ENCODE results near the gene OTUB2. TPM values are rescaled to one million over a fixed set of nuclear protein-coding genes. Genes with fewer than 3 reads are reported as not detected.

The OTUB2 gene
- total RNA-seq, 4 donors from 2014 or later, result 0.45 to 1.2 (median 0.54) TPM; not detected in 1

- no peaks in the 10 kb centered on the region for H3K27me3 ChIP-seq
- no peak overlapping the region for H3K27ac ChIP-seq
- no peak for TF ChIP-seq CTCF (IDR thresholded peaks at IDR 0.05)
- no peak for TF ChIP-seq POLR2A (IDR thresholded peaks at IDR 0.05)
- no peak overlapping the region for H3K4me3 ChIP-seq (replicated peaks in 1 of 3)
- 63 to 64% methylated on average over 7 to 8 of the region's 8 CpGs for WGBS, 2 donors
- H3K9me3 ChIP-seq, result no peaks in the 10 kb centered on the region
- no peak for DNase-seq
- H3K36me3 ChIP-seq, result no peaks in the 10 kb centered on the region
- intact Hi-C loops (cut with DNase I), result no loop called here
- H3K4me1 ChIP-seq, result no peaks in the 10 kb centered on the region
Measured at GRCh38 chr14:93996130-93996695, 29.9 kb upstream of the OTUB2 start.

GRCh38 chr14:93997082-93997481 is 29.1 kb upstream of the OTUB2 start, which contains the start of gene CCDC197:
Gene CCDC197, plus strand, starts transcription at chr14:93997301. Its CDS starts 831 bp downstream, at chr14:93998132.
- Histone ChIP-seq H3K27ac (no peak within 1 kb of the TSS), H3K9me3 (no peaks in the 10 kb centered on the region), H3K27me3 (no peaks in the 10 kb centered on the region), H3K4me3 (replicated peaks in 1 of 3) (no peak within 1 kb of the TSS), H3K36me3 (no peaks in the 10 kb centered on the region), H3K4me1 (peaks cover 0 to 4% of the 10 kb centered on the region in 2 donors)
- DNase-seq, result no peak
- intact Hi-C loops (cut with DNase I), result no loop called here
- no peak for TF ChIP-seq CTCF (IDR thresholded peaks at IDR 0.05)
- TF ChIP-seq POLR2A (IDR thresholded peaks at IDR 0.05), result no peak
- whole genome bisulfite sequencing, 2 donors, result 91 to 100% methylated on average over 1 of the region's 1 CpG

GRCh38 chr14:93997916-93998870 is 27.9 kb upstream of the OTUB2 start:
- no peak for DNase-seq
- Histone ChIP-seq H3K36me3 (no peaks in the 10 kb centered on the region), H3K27me3 (no peaks in the 10 kb centered on the region), H3K27ac (no peak overlapping the region), H3K4me1 (peaks cover 0 to 4% of the 10 kb centered on the region in 2 donors), H3K4me3 (replicated peaks in 1 of 3) (no peak overlapping the region), H3K9me3 (no peaks in the 10 kb centered on the region)
- TF ChIP-seq POLR2A (IDR thresholded peaks at IDR 0.05), result no peak
- no peak for TF ChIP-seq CTCF (IDR thresholded peaks at IDR 0.05)
- intact Hi-C loops (cut with DNase I), result no loop called here
- 82 to 88% methylated on average over 17 of the region's 17 CpGs for WGBS, 2 donors

GRCh38 chr14:93998871-93999403 is 27.2 kb upstream of the OTUB2 start:
- Histone ChIP-seq H3K27ac (no peak overlapping the region), H3K36me3 (no peaks in the 10 kb centered on the region), H3K4me1 (peaks cover 0 to 4% of the 10 kb centered on the region in 2 donors), H3K9me3 (no peaks in the 10 kb centered on the region), H3K4me3 (replicated peaks in 1 of 3) (no peak overlapping the region), H3K27me3 (no peaks in the 10 kb centered on the region)
- intact Hi-C loops (cut with DNase I), result no loop called here
- no peak for DNase-seq
- TF ChIP-seq CTCF (IDR thresholded peaks at IDR 0.05) (no peak), POLR2A (IDR thresholded peaks at IDR 0.05) (no peak)
- WGBS, 2 donors, result 75 to 80% methylated on average over 2 of the region's 7 CpGs
